GM18507 (cell line): ENCODE results near the gene ZYG11B.
"Not testable (repeated sequence)": the region's sequence is repeated elsewhere in the genome, so short reads cannot be mapped to it uniquely, and the experiment has no call there.

Source experiments
- DNase-seq: peaks from one replicate; pipeline ENCODE4 v3.0.0; 2011; ENCODE audit warnings: low read depth; ENCODE audit not compliant: insufficient read length; ENCODE audit errors: extremely low spot score
- FAIRE-seq: peaks from 2 replicates; lab custom pipeline; 2011; peaks lifted over from hg19 to GRCh38; lab: Jason Lieb, UNC

ZYG11B gene

DNA sequence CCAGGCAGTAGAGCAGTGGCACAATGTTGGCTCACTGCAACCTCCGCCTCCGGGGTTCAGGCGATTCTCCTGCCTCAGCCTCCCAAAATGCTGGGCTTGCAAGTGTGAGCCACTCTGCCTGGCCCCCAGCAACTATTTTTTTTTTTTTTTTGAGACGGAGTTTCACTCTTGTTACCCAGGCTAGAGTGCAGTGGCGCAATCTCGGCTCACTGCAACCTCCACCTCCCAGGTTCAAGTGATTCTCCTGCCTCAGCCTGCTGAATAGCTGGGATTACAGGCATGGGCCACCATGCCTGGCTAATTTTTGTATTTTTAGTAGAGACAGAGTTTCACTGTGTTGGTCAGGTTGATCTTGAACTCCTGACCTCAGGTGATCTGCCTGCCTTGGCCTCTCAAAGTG, 23.9 kb downstream of the ZYG11B start:
- FAIRE-seq, DNase-seq: not testable (repeated sequence)

- FAIRE-seq (no peak), DNase-seq (no peak)
Measured at GRCh38 chr1:52751589-52752483, 25.6 kb downstream of the ZYG11B start.

DNA sequence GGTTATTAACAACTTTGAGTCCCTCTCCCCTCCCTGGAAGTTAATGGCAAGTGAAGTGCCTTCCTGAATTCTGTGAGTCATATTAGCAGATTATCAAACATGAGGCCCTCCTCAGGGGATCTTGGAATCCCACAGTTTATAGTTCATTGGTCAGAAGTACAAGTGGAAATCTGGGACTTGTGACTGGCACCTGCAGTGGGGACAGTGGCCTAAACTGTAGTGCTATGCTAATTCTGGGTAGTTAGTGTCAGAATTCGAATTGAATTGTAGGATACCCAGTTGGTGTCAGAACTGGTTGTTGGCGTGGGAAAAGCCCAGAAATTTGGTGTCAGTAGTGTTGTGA, 26.2 kb downstream of the ZYG11B start:
- no peak for FAIRE-seq
- no peak for DNase-seq

DNA sequence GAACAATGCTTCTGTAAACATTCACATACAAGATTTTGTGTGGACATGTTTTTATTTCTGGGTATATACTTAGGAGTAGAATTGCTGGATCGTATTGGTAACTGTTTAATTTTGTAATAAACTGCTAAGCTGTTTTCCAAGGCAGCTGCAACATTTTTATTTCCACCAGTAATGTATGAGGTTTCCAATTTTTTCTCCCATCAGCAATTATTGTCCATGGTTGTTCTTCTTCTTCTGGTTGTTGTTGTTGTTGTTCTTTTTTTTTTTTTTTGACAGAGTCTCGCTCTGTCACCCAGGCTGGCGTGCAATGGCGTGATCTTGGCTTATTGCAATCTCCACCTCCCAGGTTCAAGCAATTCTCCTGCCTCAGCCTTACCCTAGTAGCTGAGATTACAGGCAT, 26.9 kb downstream of the ZYG11B start:
- DNase-seq (no peak), FAIRE-seq (no peak)

DNA sequence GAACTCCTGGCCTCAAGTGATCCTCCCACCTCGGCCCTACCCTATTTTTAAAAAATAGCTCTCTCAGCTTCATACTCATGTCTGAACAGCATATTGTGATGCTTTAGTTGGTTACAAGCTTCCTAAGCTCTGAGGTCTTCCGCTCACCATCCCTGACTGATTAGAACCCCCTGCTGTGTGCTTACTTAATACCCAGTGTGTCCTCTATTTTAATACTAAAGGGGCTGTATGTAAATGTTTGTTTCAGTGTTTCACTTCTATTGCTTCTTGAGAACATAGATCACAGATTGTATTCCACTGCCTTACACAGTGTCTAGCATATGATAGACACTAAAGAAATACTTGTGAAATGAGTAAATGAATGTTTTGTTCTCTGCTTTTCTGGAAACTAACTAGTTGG, 29.8 kb downstream of the ZYG11B start:
- FAIRE-seq (no peak), DNase-seq (no peak)

DNA sequence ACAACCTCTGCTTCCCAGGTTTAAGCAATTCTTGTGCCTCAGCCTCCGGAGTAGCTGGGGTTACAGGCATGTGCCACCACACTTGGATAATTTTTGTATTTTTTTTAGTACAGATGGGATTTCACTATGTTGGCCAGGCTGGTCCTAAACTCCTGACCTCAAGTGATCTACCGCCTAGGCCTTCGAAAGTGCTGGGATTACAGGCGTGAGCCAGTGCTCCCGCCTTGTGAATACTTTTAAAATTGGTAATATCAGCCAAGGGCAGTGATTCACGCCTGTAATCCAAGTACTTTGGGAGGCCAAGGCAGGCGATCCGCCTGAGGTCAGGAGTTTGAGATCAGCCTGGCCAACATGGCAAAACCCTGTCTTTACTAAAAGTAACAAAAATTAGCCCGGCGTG, 33.7 kb downstream of the ZYG11B start:
- DNase-seq (no peak), FAIRE-seq (no peak)

DNA sequence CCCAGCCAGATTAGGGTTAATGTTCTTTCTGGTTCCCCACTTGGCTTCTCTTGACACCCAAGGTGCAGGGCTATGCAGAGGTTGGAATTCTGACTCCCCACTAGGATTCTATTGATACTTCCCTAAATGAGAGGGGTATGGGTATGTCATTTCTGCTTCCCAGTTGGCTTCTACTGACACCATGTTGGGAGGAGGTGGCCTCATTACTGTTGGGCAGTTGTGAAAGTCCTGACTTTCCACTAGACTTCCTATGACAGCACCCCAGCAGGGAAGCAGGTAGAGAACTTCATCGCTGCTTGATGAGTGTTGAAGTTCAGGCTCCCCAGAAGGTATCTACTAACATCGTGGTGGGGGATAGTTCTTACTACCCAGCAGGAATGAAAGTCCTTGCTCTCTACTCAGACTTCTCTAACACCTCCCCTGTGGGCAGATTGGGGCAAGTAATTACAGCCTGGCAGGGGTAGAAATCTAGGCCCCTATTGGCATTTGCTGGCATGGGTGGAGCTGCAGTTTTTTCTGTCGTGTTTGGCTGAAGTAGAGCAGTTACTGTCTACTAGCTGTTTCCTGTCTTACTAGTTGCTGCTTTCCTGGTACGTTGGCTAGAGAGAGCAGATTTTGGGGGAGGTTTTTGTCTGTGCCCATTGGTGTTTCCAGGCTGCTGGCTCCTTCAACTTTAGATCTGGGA, 41.5 kb downstream of the ZYG11B start:
- DNase-seq, result no peak
- no peak for FAIRE-seq

- FAIRE-seq, result no peak
- no peak for DNase-seq
Measured at GRCh38 chr1:52769346-52770033, 43.2 kb downstream of the ZYG11B start.

DNA sequence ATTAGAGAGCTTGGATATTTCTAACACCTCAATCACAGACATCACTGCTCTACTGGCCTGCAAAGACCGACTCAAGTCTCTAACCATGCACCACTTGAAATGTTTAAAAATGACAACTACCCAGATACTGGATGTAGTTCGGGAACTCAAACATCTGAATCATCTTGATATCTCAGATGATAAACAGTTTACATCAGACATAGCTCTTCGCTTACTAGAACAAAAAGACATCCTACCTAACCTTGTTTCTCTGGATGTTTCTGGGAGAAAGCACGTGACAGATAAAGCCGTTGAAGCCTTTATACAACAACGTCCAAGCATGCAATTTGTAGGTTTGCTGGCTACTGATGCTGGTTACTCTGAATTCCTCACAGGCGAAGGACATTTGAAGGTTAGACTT, 45.1 kb downstream of the ZYG11B start:
- FAIRE-seq (no peak), DNase-seq (no peak)

- DNase-seq, result no peak
- FAIRE-seq, result no peak
Measured at GRCh38 chr1:52786148-52786547, 59.9 kb downstream of the ZYG11B start.

- DNase-seq, FAIRE-seq: not testable (repeated sequence)
Measured at GRCh38 chr1:52790429-52790828, 64.2 kb downstream of the ZYG11B start.

GRCh38 chr1:52792036-52792435, 65.8 kb downstream of the ZYG11B start:
- DNase-seq (no peak), FAIRE-seq (no peak)

DNA sequence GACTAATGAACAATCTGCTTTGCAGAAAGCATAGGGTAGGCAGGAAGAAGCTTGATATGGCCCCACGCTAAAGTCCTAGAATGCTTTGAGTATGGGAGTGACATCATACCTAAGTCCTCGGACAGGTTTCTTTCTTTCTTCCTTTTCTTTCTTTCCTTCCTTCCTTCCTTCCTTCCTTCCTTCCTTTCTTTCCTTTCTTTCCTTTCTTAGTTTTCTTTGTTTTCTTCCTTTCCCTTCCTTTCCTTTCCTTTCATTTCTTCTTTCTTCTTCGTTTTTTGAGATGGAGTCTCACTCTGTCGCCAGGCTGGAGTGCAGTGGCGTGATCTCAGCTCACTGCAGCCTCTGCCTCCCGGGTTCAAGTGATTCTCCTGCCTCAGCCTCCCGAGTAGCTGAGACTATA, 67.5 kb downstream of the ZYG11B start:
- not testable (repeated sequence) for FAIRE-seq, DNase-seq

- DNase-seq, result no peak
- FAIRE-seq, result no peak
Measured at GRCh38 chr1:52795464-52795863, 69.2 kb downstream of the ZYG11B start.

DNA sequence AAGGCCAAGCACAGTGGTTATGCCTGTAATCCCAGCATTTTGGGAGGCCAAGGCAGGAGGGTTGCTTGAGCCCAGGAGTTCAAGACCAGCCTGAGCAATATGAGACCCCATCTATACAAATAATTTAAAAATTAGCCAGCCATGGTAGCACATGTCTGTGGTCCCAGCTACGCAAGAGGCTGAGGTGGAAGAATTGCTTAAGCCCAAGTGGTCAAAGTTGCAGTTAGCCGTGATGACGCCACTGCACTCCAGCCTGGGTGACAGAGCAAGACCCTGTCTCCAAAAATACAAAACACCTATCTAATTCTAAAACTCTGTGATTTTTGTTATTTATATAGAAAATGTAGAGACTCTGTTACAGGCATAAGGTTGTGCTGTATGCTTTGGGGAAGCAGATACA, 72.1 kb downstream of the ZYG11B start:
- DNase-seq, result no peak
- FAIRE-seq, result no peak

DNA sequence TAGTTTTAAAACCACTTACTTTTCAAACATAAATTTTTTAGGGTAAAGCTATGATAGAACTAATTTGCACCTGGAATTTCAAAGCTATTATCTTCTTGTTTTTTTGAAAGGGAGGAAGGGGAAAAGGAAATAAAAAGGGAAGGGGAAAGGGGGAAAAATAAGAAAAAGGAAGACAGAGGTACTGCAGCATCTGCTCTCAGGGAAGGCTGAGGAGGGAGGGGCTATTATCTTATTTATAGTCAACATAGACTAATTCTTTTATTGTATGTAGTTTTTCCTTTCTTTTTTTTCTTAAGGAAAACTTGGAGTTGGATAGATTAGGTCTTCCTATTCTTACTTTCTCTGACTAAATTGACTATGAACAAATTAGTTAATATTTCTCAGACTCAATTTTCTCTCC, 74.8 kb downstream of the ZYG11B start:
- FAIRE-seq, result no peak
- DNase-seq, result no peak

DNA sequence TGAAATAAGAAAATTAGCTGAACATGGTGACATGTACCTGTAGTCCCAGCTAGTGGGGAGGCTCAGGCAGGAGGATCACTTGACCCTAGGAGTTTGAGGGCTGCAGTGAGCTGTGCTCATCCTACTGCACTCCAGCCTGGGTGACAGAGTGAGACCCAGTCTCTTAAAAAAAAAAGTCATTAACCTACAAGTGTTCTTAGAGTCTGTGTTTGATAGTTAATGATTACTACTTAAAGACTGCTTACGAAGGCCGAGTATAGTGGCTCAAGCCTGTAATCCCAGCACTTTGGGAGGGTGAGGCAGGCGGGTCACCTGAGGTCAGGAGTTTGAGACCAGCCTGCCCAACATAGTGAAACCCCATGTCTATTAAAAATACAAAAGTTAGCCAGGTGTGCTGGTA, 77.8 kb downstream of the ZYG11B start:
- not testable (repeated sequence) for DNase-seq, FAIRE-seq

GRCh38 chr1:52814465-52814864, 88.2 kb downstream of the ZYG11B start:
- DNase-seq (no peak), FAIRE-seq (no peak)

- not testable (repeated sequence) for FAIRE-seq, DNase-seq
Measured at GRCh38 chr1:52820830-52821229, 94.6 kb downstream of the ZYG11B start.

DNA sequence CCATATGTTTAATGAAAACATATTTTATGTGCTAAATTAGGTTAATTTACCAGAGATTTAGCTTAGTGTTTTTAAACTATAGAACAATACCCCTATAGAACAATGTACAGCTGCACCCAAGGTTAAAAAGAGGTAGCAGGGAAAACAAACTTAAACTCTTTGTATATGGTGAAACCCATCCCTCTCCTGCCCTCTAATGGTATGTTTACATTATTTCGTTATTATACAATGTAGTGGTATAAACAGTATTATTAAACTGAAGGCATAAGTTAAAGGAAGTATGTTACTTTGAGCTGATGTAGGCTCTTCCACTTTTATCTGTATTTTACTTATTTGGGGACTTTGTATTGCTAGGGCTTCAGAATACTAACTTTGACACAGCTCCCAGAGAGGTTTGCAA, 99.6 kb downstream of the ZYG11B start:
- FAIRE-seq (peak; percentile 56), DNase-seq (no peak)
